Activated naive CD8-positive, alpha-beta T cell treated with anti-CD3 and anti-CD28 coated beads for 36 hours (primary cell): ENCODE data around the gene TNNC1. TPM values are rescaled to one million over a fixed set of nuclear protein-coding genes. Genes with fewer than 3 reads are reported as not detected.

Source experiments
- total RNA-seq, 2 experiments: library from RNA; stranded (reverse); gene quantifications; one replicate each; pipeline ENCODE4 v1.2.3, GENCODE V29; 2021

The TNNC1 gene
- total RNA-seq, 2 experiments from 2014 or later, result 2.9 to 4.2 TPM

Other genes with a start within 250 kb of the TNNC1 start
- 1 to 10 TPM in 1 of 2 experiments, under 1 TPM in 1; 0.85 to 1.4 TPM for gene TLR9, start 228.4 kb downstream of the TNNC1 start, total RNA-seq
- 100 to 1,000 TPM; 127 to 134 TPM for gene TWF2, start 214.9 kb downstream of the TNNC1 start, total RNA-seq
- gene PPM1M, start 208.3 kb downstream of the TNNC1 start, total RNA-seq, result 10 to 100 TPM; 69.7 to 74.9 TPM
- 100 to 1,000 TPM; 121 to 123 TPM for gene WDR82, start 175.4 kb downstream of the TNNC1 start, total RNA-seq
- 10 to 100 TPM; 16.1 to 17.2 TPM for gene GLYCTK, start 166.2 kb downstream of the TNNC1 start, total RNA-seq
- 1 to 10 TPM; 2.6 to 3.7 TPM for gene DNAH1, start 137.7 kb downstream of the TNNC1 start, total RNA-seq
- 100 to 1,000 TPM; 104 to 107 TPM for gene BAP1, start 44.0 kb downstream of the TNNC1 start, total RNA-seq
- 10 to 100 TPM; 15.4 to 16.6 TPM for gene PHF7, start 43.4 kb downstream of the TNNC1 start, total RNA-seq
- gene SEMA3G, start 8.9 kb downstream of the TNNC1 start, total RNA-seq, result under 1 TPM in 1 of 2 experiments, not detected in 1; 0.19 TPM
- gene NISCH, start 1.6 kb upstream of the TNNC1 start, total RNA-seq, result 10 to 100 TPM; 55.0 to 57.3 TPM
- under 1 TPM; 0.08 to 0.10 TPM for gene STAB1, start 41.3 kb upstream of the TNNC1 start, total RNA-seq
- gene NT5DC2, start 79.8 kb upstream of the TNNC1 start, total RNA-seq, result 10 to 100 TPM; 66.6 to 73.4 TPM
- gene UQCC5, start 82.6 kb upstream of the TNNC1 start, total RNA-seq, result 10 to 100 TPM; 23.4 to 23.6 TPM
- 10 to 100 TPM; 61.5 to 62.1 TPM for gene PBRM1, start 231.9 kb upstream of the TNNC1 start, total RNA-seq
- 100 to 1,000 TPM; 245 to 246 TPM for gene GNL3, start 232.0 kb upstream of the TNNC1 start, total RNA-seq